Testis (tissue), 2 donors: ENCODE measurements around the gene ANO8.

Experiments
- POLR2A ChIP-seq: fragments of 450-650 bp; IDR thresholded peaks from one replicate; pipeline ENCODE4 v1.6.1; 2017; ENCODE audit warnings: antibody characterized with exemption, mild to moderate bottlenecking, moderate library complexity
- TF ChIP-seq, protein P1 (sequence below), 3 experiments: fragments of 450-650 bp in 2 of 3; fragments of 200-600 bp in 1 of 3; sonication (generic) in 1 of 3; IDR thresholded peaks; one replicate each; pipeline ENCODE4 v1.5.1; 2016 to 2019; ENCODE audit warnings: antibody characterized with exemption in 3 of 3, mild to moderate bottlenecking in 2 of 3, moderate library complexity in 1 of 3

DNA sequence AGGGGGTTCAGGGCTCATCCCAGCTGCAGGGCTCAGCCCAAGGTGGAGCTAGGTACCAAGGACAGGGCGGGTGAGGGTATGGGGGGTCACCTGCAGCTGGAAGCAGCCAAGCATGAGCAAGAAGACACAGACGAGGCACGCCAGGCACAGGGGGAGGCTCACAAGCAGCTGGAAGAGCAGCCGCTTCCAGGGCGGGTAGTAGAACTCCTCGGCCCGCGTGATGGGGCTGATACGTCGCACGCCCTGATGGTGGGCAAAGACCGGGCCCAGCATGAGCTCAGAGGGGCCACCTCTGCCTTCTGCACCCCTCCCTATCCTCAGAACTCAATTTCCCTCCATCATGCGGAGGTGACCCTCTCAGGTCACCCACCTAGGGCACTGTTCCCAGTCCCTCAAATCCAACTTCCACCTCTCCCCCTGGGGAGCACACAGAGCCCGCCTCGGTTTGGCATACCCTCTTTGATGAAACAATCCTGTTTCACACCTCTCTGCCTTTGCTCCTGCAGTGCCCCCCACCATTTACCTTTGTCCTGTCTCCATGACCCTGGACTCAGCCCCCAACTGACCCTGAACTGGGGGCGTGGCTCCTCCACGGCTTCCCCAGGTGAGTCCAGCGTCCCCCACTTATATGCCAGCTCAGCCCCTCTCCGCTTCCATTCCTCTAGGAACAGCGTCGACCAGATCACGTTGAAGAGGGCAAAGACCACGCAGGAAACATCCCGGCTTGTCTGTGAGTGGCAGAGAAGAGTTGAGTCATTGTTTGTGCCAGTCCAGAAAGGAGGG lies 4.2 kb downstream of the ANO8 start:
- TF ChIP-seq, protein P1, sequence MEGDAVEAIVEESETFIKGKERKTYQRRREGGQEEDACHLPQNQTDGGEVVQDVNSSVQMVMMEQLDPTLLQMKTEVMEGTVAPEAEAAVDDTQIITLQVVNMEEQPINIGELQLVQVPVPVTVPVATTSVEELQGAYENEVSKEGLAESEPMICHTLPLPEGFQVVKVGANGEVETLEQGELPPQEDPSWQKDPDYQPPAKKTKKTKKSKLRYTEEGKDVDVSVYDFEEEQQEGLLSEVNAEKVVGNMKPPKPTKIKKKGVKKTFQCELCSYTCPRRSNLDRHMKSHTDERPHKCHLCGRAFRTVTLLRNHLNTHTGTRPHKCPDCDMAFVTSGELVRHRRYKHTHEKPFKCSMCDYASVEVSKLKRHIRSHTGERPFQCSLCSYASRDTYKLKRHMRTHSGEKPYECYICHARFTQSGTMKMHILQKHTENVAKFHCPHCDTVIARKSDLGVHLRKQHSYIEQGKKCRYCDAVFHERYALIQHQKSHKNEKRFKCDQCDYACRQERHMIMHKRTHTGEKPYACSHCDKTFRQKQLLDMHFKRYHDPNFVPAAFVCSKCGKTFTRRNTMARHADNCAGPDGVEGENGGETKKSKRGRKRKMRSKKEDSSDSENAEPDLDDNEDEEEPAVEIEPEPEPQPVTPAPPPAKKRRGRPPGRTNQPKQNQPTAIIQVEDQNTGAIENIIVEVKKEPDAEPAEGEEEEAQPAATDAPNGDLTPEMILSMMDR (IDR thresholded peaks at IDR 0.05) = no peak
- no peak for TF ChIP-seq POLR2A
